Progenitor cell of endocrine pancreas (in vitro differentiated cells): ENCODE data around the gene MRPL21. TPM values are rescaled to one million over a fixed set of nuclear protein-coding genes. Genes with fewer than 3 reads are reported as not detected.

Experiments
- DNase-seq: peaks from one replicate; pipeline ENCODE4 v3.0.0; 2021; ENCODE audit warnings: low spot score; ENCODE audit not compliant: unreplicated experiment
- H3K27ac Mint-ChIP-seq: 2 replicates; pipeline ENCODE4 v1.8.0; 2021; ENCODE audit warnings: mild to moderate bottlenecking, moderate library complexity, mixed read lengths
- H3K27me3 Mint-ChIP-seq: 2 replicates; pipeline ENCODE4 v1.8.0; 2021; ENCODE audit warnings: mixed read lengths
- H3K36me3 Mint-ChIP-seq: 2 replicates; pipeline ENCODE4 v1.8.0; 2022; ENCODE audit warnings: mixed read lengths; ENCODE audit not compliant: insufficient read depth
- H3K4me1 Mint-ChIP-seq: 2 replicates; pipeline ENCODE4 v1.8.0; 2021; ENCODE audit warnings: low read depth, mixed read lengths
- H3K4me3 Mint-ChIP-seq: 2 replicates; pipeline ENCODE4 v1.8.0; 2021; ENCODE audit warnings: low read depth, mild to moderate bottlenecking, moderate library complexity, mixed read lengths
- H3K9me3 Mint-ChIP-seq: 2 replicates; pipeline ENCODE4 v1.8.0; 2021; ENCODE audit warnings: low read depth, mixed read lengths
- total RNA-seq: library from RNA; stranded (reverse); gene quantifications from 2 replicates; pipeline ENCODE4 v1.2.1, GENCODE V29; 2021
- TF ChIP-seq, protein P1 (sequence below): fragments of 200-600 bp; sonication (generic); IDR thresholded peaks from one replicate; pipeline ENCODE4 v1.5.0; 2021; ENCODE audit warnings: antibody characterized with exemption, mild to moderate bottlenecking; ENCODE audit not compliant: unreplicated experiment

The MRPL21 gene
- total RNA-seq, 1 donor from 2014 or later, result 54.0 TPM

DNA sequence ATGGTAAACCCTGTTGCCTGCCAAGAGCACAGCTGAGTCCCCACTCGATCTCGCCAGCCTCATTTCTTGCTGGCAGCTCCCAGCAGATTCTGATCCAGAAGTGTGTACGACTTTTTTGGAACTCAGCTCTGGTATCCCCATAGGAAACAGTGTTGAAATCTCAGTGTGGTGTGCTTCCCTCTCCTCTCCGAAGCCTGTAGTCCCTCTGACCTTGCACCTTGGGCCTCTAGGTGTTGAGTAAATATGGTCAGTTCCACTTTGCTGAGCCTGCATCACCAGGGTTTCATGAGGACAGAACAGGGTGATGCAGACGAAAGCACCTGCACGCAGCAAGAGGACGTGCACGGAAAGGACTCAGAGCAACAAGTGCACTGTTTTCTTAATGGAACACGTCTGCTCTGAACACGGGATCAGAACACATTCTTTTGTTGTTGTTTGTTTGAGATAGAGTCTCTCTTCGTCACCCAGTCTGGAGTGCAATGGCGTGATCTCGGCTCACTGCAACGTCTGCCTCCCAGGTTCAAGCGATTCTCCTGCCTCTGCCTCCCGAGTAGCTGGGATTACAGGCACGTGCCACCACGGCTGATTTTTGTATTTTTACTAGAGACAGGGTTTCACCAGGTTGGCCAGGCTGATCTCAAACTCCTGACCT, 58.2 kb downstream of the MRPL21 start:
- H3K27me3 Mint-ChIP-seq, result peaks cover 64% of the 10 kb centered on the region
- H3K4me3 Mint-ChIP-seq, result no peak overlapping the region
- H3K36me3 Mint-ChIP-seq, result no peaks in the 10 kb centered on the region
- TF ChIP-seq, protein P1, sequence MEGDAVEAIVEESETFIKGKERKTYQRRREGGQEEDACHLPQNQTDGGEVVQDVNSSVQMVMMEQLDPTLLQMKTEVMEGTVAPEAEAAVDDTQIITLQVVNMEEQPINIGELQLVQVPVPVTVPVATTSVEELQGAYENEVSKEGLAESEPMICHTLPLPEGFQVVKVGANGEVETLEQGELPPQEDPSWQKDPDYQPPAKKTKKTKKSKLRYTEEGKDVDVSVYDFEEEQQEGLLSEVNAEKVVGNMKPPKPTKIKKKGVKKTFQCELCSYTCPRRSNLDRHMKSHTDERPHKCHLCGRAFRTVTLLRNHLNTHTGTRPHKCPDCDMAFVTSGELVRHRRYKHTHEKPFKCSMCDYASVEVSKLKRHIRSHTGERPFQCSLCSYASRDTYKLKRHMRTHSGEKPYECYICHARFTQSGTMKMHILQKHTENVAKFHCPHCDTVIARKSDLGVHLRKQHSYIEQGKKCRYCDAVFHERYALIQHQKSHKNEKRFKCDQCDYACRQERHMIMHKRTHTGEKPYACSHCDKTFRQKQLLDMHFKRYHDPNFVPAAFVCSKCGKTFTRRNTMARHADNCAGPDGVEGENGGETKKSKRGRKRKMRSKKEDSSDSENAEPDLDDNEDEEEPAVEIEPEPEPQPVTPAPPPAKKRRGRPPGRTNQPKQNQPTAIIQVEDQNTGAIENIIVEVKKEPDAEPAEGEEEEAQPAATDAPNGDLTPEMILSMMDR, result no peak
- no peak overlapping the region for H3K27ac Mint-ChIP-seq
- no peaks in the 10 kb centered on the region for H3K9me3 Mint-ChIP-seq
- H3K4me1 Mint-ChIP-seq, result peaks cover 6% of the 10 kb centered on the region
- no peak for DNase-seq

DNA sequence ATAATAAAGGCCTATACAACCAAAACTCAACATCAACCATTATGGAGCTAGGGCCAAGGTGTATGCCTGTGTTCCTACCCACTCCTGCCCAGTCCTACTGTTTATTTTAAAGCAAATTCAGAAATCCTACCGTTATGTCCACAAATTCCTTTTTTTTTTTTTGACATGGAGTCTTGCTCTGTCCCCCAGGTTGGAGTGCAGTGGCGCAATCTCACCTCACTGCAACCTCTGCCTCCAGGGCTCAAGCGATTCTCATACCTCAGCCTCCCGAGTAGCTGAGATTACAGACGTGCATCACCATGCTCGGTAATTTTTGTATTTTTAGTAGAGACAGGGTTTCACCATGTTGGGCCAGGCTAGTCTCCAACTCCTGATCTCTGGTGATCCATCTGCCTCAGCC, 58.8 kb downstream of the MRPL21 start:
- DNase-seq, result no peak
- peaks cover 11% of the 10 kb centered on the region for H3K4me1 Mint-ChIP-seq
- H3K27me3 Mint-ChIP-seq, result peaks cover 70% of the 10 kb centered on the region
- H3K9me3 Mint-ChIP-seq, result no peaks in the 10 kb centered on the region
- no peaks in the 10 kb centered on the region for H3K36me3 Mint-ChIP-seq
- H3K27ac Mint-ChIP-seq, result no peak overlapping the region
- no peak overlapping the region for H3K4me3 Mint-ChIP-seq
- TF ChIP-seq, protein P1, result no peak

DNA sequence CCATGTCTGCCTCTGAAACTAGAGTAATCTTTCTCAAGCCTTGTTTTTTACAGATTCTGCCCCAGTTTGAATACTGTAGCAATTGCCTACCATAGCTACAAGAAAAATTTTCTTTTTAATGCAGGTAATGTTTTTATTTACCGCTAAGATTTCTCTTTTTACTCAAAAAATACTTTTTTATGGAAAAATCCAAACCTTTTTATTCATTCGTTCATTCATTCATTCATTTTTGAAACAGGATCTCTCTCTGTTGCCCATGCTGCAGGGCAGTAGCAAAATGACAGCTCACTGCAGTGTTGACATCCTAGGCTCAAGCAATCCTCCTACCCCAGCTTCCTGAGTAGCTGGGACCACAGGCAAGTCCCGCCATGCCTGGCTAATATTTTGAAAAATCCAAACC, 59.3 kb downstream of the MRPL21 start:
- H3K9me3 Mint-ChIP-seq, result no peaks in the 10 kb centered on the region
- DNase-seq, result no peak
- H3K36me3 Mint-ChIP-seq, result no peaks in the 10 kb centered on the region
- peak overlapping the region; percentile 55 for H3K4me3 Mint-ChIP-seq
- H3K4me1 Mint-ChIP-seq, result peaks cover 16% of the 10 kb centered on the region
- no peak overlapping the region for H3K27ac Mint-ChIP-seq
- H3K27me3 Mint-ChIP-seq, result peaks cover 75% of the 10 kb centered on the region
- TF ChIP-seq, protein P1, result no peak

DNA sequence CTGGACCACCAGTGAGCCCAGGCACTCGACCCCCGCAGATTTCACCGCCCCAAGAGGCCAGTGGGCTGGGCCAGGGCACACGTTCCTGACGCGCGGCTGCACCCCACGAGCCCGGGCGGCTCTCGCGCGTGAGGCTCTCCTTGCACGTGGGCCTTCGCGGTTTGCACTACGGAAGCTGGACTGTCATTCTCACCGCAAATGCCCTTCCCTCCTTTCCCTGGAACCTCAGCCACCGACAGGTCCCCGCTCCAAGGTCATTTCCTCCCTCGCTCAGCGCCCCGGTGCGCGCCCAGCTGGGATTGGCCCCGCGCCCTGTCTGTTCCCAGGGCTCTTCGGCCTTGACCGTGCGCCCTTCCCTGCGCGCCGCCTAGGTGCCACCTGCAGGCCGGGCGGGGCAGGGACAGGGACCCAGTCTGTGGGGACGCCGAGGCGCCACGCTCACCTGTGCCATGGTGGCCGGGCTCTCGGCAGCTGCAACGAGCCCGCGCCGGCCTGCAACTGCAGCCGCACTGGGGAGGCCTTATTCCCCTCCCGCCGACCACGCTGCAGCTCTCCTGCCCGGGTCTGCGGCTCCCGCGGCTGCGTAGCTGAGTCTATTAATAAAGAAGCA, 59.8 kb downstream of the MRPL21 start:
- DNase-seq, result peak; percentile 70
- peaks cover 72% of the 10 kb centered on the region for H3K27me3 Mint-ChIP-seq
- H3K9me3 Mint-ChIP-seq, result no peaks in the 10 kb centered on the region
- H3K4me1 Mint-ChIP-seq, result peaks cover 17% of the 10 kb centered on the region
- peak overlapping the region; percentile 55 for H3K4me3 Mint-ChIP-seq
- H3K36me3 Mint-ChIP-seq, result no peaks in the 10 kb centered on the region
- no peak overlapping the region for H3K27ac Mint-ChIP-seq
- TF ChIP-seq, protein P1, result peak; percentile 72

DNA sequence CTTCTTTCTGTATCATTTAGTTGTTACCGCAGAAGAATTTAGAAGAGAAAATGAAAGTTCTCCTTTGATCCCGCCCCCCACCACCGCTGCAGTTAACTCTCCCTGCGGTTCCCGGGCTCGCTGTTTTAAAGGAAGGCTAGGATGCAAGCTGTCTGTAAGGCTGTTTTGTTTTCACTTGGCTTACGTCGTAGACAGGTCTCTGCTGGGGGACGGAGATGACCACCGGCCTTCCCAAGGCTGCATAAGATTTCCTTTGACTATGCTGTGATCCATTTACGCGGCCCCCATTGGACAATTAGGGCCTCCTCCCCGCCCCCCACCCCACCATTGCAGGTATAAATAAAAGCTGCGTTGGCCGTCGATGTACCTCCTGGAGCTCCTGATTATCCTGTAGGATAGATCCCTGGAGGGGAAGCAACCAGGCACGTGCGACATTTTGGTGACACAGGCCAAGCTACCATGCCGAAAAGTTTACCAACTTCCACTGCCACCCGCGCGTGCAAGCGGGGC, 60.5 kb downstream of the MRPL21 start:
- H3K36me3 Mint-ChIP-seq, result no peaks in the 10 kb centered on the region
- no peak for DNase-seq
- peaks cover 20% of the 10 kb centered on the region for H3K4me1 Mint-ChIP-seq
- H3K27ac Mint-ChIP-seq, result no peak overlapping the region
- H3K27me3 Mint-ChIP-seq, result peaks cover 68% of the 10 kb centered on the region
- no peak overlapping the region for H3K4me3 Mint-ChIP-seq
- TF ChIP-seq, protein P1, result no peak
- no peaks in the 10 kb centered on the region for H3K9me3 Mint-ChIP-seq
